Brain microvascular endothelial cell (primary cell): ENCODE results near the gene UBE2N.
"Not testable (repeated sequence)": the region's sequence is repeated elsewhere in the genome, so short reads cannot be mapped to it uniquely, and the experiment has no call there.

Experiments
- DNase-seq: peaks from one replicate; pipeline ENCODE4 v3.0.0-alpha.2; 2020
- H3K27ac ChIP-seq: fragments of 250-450 bp; sonication (Bioruptor Pico); 2 replicates; pipeline ENCODE4 v1.5.1; 2020; ENCODE audit warnings: mild to moderate bottlenecking, moderate library complexity
- H3K27me3 ChIP-seq: fragments of 250-450 bp; sonication (Bioruptor Pico); replicated peaks from 2 replicates; pipeline ENCODE4 v1.5.1; 2020; ENCODE audit warnings: mild to moderate bottlenecking
- H3K36me3 ChIP-seq: fragments of 250-450 bp; sonication (Bioruptor Pico); replicated peaks from 2 replicates; pipeline ENCODE4 v1.5.1; 2020; ENCODE audit warnings: mild to moderate bottlenecking
- H3K4me3 ChIP-seq: 2 replicates; pipeline ENCODE4 v1.5.1; 2011; ENCODE audit warnings: low read depth, mild to moderate bottlenecking, control low read depth, low read length, moderate library complexity
- in situ Hi-C: cut with HindIII; loops from 2 replicates; pipeline ENCODE4 v1.10.0; 2017; ENCODE audit warnings: low sequenced_read_pairs, low pct_ligation_motif_present
- TF ChIP-seq, protein P1 (sequence below): IDR thresholded peaks from 2 replicates; pipeline ENCODE4 v1.5.1; 2011; ENCODE audit warnings: low read depth, mild to moderate bottlenecking, moderate library complexity, low read length, control low read depth, inconsistent platforms; ENCODE audit errors: missing control alignments

Gene UBE2N

DNA sequence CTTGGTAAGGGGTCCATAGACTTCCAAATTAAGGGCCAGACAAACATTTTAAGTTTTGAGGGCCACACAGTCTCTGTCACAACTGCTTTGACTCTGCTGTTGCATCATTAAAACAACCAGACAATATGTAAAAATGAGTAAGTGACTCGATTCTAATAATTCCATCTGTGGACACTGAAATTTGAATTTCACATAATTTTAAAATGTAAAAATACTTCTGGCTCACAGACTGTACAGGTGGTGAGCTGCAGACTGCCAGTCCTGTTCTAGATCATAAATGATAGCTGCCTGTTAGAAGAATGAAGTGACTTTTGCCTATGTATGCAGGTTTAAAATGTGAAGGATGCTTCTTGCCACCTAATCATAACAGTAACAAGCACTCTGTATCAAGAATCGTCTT is 48.3 kb downstream of the UBE2N start:
- Histone ChIP-seq H3K27me3 (no peaks in the 10 kb centered on the region), H3K27ac (no peak overlapping the region), H3K36me3 (peaks cover 20% of the 10 kb centered on the region), H3K4me3 (no peak overlapping the region)
- in situ Hi-C loops: loop anchor here (25.0 kb wide), 1 partner anchor 381 kb away; no protein-coding TSS in a partner anchor
- DNase-seq: no peak
- TF ChIP-seq, protein P1, sequence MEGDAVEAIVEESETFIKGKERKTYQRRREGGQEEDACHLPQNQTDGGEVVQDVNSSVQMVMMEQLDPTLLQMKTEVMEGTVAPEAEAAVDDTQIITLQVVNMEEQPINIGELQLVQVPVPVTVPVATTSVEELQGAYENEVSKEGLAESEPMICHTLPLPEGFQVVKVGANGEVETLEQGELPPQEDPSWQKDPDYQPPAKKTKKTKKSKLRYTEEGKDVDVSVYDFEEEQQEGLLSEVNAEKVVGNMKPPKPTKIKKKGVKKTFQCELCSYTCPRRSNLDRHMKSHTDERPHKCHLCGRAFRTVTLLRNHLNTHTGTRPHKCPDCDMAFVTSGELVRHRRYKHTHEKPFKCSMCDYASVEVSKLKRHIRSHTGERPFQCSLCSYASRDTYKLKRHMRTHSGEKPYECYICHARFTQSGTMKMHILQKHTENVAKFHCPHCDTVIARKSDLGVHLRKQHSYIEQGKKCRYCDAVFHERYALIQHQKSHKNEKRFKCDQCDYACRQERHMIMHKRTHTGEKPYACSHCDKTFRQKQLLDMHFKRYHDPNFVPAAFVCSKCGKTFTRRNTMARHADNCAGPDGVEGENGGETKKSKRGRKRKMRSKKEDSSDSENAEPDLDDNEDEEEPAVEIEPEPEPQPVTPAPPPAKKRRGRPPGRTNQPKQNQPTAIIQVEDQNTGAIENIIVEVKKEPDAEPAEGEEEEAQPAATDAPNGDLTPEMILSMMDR: no peak

DNA sequence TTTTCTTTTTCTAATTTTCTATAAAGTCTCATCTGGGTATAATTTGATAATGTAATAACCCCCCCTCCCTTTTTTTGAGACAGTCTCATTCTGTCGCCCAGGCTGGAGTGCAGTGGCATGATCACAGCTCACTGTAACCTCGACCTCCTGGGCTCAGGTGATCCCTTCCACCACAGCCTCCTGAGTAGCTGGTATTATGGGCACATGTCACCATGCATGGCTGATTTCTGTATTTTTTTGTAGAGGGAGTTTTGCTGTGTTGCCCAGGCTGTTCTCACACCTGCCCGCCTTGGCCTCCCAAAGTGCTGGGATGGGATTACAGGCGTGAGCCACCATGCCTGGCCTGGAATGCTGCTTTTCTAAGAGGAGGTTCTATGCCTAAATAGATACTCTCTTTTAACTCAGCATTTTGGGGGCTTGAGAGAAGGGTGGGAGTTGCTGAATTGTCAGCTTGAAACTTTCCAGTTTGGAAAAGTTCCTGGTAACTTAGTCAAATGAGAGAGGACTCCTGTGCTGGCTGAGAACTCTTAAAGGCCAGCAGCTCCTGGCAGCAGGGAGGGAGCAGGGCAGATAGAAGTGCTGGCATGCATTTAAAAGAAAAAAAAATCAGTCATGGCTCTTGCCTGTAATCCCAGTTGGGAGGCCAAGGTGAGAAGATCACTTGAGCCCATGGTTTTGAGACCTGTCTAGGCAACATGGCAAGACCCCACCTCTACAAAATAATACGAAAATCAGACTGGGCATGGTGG is 51.0 kb downstream of the UBE2N start:
- H3K27ac ChIP-seq: no peak overlapping the region
- H3K36me3 ChIP-seq: peaks cover 9% of the 10 kb centered on the region
- no peak for DNase-seq
- H3K27me3 ChIP-seq: no peaks in the 10 kb centered on the region
- in situ Hi-C loops: loop anchor here (25.0 kb wide), 1 partner anchor 378 kb away; no protein-coding TSS in a partner anchor
- TF ChIP-seq, protein P1: no peak
- no peak overlapping the region for H3K4me3 ChIP-seq

DNA sequence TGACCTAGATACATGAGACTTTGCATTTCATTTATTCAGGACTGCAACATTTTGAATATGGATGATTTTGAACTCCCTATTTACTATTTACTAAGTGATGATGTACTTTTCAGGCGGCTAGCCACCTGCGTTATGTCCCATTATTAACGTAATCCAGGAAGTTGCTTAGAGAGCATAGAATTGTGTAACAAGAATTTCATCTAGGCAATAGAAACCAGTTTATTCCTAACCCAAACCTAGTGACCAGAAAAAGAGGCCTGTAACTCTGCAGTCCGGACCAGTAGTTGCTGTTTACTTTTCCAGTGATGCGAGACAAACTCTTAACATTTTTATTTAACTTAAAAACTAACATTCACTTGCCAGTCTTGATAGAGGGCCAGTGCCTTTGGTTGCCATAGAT is 51.7 kb downstream of the UBE2N start:
- Histone ChIP-seq H3K27me3 (no peaks in the 10 kb centered on the region), H3K4me3 (no peak overlapping the region), H3K36me3 (peaks cover 3% of the 10 kb centered on the region), H3K27ac (no peak overlapping the region)
- TF ChIP-seq, protein P1: no peak
- in situ Hi-C loops: loop anchor here (25.0 kb wide), 1 partner anchor 378 kb away; no protein-coding TSS in a partner anchor
- DNase-seq: no peak

DNA sequence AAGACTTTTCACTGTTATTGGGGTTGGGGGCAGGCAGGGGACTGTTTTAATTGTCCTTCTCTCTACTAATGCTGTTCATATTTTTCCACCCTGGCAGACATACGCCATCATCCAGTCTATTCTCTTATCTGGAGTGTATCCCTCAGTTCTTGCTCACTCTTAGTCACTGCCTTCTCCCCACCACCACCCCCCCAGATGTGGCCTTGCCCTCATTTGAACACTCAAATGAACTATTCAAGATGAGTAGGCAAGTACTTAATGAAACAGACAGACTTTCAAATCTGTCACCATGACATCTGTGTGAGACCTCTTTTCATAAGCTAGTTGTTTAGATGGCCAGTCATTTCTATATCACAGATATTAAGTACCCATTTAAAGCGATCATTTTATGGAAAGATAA is 54.0 kb downstream of the UBE2N start:
- no peaks in the 10 kb centered on the region for H3K36me3 ChIP-seq
- TF ChIP-seq, protein P1: no peak
- H3K27ac ChIP-seq: peak overlapping the region; percentile 59
- peak; percentile 73 for DNase-seq
- in situ Hi-C loops: loop anchor here (25.0 kb wide), 1 partner anchor 375 kb away; no protein-coding TSS in a partner anchor
- H3K4me3 ChIP-seq: no peak overlapping the region
- H3K27me3 ChIP-seq: no peaks in the 10 kb centered on the region

DNA sequence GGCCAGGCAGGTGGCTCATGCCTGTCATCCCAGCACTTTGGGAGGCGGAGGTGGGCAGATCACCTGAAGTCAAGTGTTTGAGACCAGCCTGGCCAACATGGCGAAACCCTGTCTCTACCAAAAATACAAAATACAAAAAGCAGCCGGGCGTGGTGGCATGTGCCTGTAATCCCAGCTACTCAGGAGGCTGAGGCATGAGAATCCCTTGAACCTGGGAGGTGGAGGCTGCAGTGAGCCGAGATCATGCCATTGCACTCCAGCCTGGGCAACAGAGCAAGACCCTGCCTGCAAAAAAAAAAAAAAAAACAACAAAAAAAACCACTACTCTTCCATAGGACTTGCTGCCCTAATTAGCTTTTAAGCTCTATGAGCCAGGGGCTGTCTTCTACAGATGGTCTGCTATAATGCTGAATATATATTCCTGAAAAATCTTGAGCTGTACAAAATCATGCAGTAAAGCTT is 59.7 kb downstream of the UBE2N start:
- not testable (repeated sequence) for H3K27ac ChIP-seq, H3K36me3 ChIP-seq
- in situ Hi-C loops: loop anchor here (25.0 kb wide), 1 partner anchor 370 kb away; no protein-coding TSS in a partner anchor

DNA sequence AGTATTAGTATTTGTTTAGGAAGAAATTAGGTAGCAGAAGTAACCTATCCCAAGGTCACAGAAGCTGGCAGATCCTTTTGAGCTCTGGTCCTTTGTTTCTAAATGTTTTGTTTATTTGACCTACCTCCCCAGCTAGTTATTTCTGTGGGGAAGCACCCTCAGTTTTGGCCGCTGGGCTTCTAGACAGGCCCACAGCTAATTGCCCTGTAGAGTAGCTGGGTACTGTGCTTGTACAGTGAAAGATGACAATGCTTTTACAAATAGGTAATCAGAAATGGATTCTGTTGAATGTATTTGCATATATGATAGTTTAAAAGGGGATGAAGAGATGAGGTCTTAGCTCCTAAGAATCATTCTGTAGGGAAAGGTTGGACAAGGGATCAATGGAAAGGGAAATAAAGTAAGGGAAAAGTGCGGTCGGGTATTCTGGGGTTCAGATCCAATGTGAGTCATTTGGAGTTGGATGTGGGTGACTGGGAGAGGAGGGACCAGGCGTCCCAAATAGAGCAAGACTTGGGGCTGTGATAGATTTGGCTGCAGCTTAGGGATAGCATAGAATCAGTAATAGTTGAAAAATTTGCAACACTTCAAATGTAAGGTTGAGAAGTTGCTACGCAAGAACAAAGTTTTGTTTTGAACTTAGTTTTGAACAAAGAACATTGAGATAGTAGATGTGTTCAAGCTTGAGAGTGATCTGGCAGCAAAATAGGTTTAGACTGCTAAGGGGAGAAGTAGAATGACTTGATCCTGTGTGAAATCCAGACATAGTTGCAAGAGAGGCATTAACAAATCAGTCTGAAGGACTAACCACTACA is 60.4 kb downstream of the UBE2N start:
- H3K4me3 ChIP-seq: peak overlapping the region; percentile 88
- no peaks in the 10 kb centered on the region for H3K27me3 ChIP-seq
- no peak for DNase-seq
- in situ Hi-C loops: loop anchor here (25.0 kb wide), 1 partner anchor 369 kb away; no protein-coding TSS in a partner anchor
- TF ChIP-seq, protein P1: no peak
- no peaks in the 10 kb centered on the region for H3K36me3 ChIP-seq
- H3K27ac ChIP-seq: peak overlapping the region; percentile 84

More for the DNA sequence above, 59.7 kb downstream of the UBE2N start:
- DNase-seq, H3K4me3 ChIP-seq, H3K27me3 ChIP-seq: not testable (repeated sequence)
